CD14-positive monocyte (primary cell): ENCODE measurements around the gene GLI3. TPM values are rescaled to one million over a fixed set of nuclear protein-coding genes. Genes with fewer than 3 reads are reported as not detected.
A peak's percentile ranks its signal among the peaks of the same experiment; 100 is the strongest.

Experiments used
- DNase-seq, 3 donors: peaks; one replicate each; pipeline ENCODE4 v3.0.0-alpha.2; 2011 to 2022
- H2AFZ ChIP-seq: 2 replicates; pipeline ENCODE4 v1.6.0; 2012; ENCODE audit warnings: mild to moderate bottlenecking, low read depth, low read length, inconsistent platforms; ENCODE audit not compliant: insufficient read depth, poor library complexity, severe bottlenecking
- H3K27ac ChIP-seq, 2 donors: 1 replicate in 1 of 2; 2 replicates in 1 of 2; pipeline ENCODE4 v1.5.1; 2012 to 2013; ENCODE audit warnings: low read length in 2 of 2, control low read depth in 1 of 2, inconsistent platforms in 1 of 2, low read depth in 1 of 2, mild to moderate bottlenecking in 1 of 2
- H3K27me3 ChIP-seq, 2 donors: one replicate each; pipeline versions ENCODE4 v1.6.0 to v1.6.1; 2011 to 2013; ENCODE audit warnings: low read length in 2 of 2; ENCODE audit not compliant: control insufficient read depth in 2 of 2, insufficient read depth in 2 of 2
- H3K36me3 ChIP-seq, 2 donors: replicated peaks in 1 of 2; 1 replicate in 1 of 2; 2 replicates in 1 of 2; pipeline versions ENCODE4 v1.5.1 to v1.6.1; 2012 to 2013; ENCODE audit warnings: low read length in 2 of 2, control low read depth in 1 of 2, inconsistent platforms in 1 of 2, mild to moderate bottlenecking in 1 of 2; ENCODE audit not compliant: insufficient read depth in 2 of 2, control insufficient read depth in 1 of 2
- H3K4me1 ChIP-seq, 2 donors: 1 replicate in 1 of 2; 2 replicates in 1 of 2; pipeline versions ENCODE4 v1.5.1 to v1.6.1; 2012 to 2013; ENCODE audit warnings: low read length in 2 of 2, control low read depth in 1 of 2, inconsistent platforms in 1 of 2, mild to moderate bottlenecking in 1 of 2, moderate library complexity in 1 of 2; ENCODE audit not compliant: insufficient read depth in 2 of 2, control insufficient read depth in 1 of 2
- H3K4me2 ChIP-seq: replicated peaks from 2 replicates; pipeline ENCODE3; 2012; ENCODE audit warnings: low read length, moderate library complexity, mild to moderate bottlenecking; ENCODE audit not compliant: poor library complexity, severe bottlenecking; ENCODE audit errors: extremely low read depth
- H3K4me3 ChIP-seq, 3 experiments: fragments of 200-600 bp in 1 of 3; sonication (generic) in 1 of 3; replicated peaks in 1 of 3; 1 replicate in 2 of 3; 2 replicates in 1 of 3; pipeline ENCODE4 v1.5.1; 2011 to 2013; ENCODE audit warnings: low read length in 3 of 3, mild to moderate bottlenecking in 3 of 3, control low read depth in 2 of 3, low read depth in 2 of 3, inconsistent platforms in 1 of 3, moderate library complexity in 1 of 3
- H3K79me2 ChIP-seq: 2 replicates; pipeline ENCODE4 v1.6.0; 2012; ENCODE audit warnings: mild to moderate bottlenecking, control low read depth, inconsistent platforms, low read length, moderate library complexity; ENCODE audit not compliant: insufficient read depth
- H3K9ac ChIP-seq: 2 replicates; pipeline ENCODE4 v1.6.0; 2017; ENCODE audit warnings: low read length, mild to moderate bottlenecking; ENCODE audit not compliant: insufficient read depth, poor library complexity, severe bottlenecking
- H3K9me3 ChIP-seq, 2 donors: replicated peaks in 1 of 2; 1 replicate in 1 of 2; 2 replicates in 1 of 2; pipeline versions ENCODE4 v1.5.1 to v1.6.1; 2012 to 2013; ENCODE audit warnings: low read length in 2 of 2, control low read depth in 1 of 2; ENCODE audit not compliant: control insufficient read depth in 1 of 2, insufficient read depth in 1 of 2
- H4K20me1 ChIP-seq: 2 replicates; pipeline ENCODE4 v1.6.0; 2012; ENCODE audit warnings: mild to moderate bottlenecking, low read length, control low read depth, moderate library complexity; ENCODE audit not compliant: insufficient read depth
- H3K27ac Mint-ChIP-seq, 7 donors: one replicate each; pipeline ENCODE4 v1.8.0; 2020; ENCODE audit warnings: mild to moderate bottlenecking in 7 of 7, mixed read lengths in 7 of 7, moderate library complexity in 6 of 7, inconsistent platforms in 2 of 7
- H3K27me3 Mint-ChIP-seq, 3 donors: one replicate each; pipeline ENCODE4 v1.8.0; 2021 to 2022; ENCODE audit warnings: low read depth in 3 of 3, mild to moderate bottlenecking in 3 of 3, mixed read lengths in 3 of 3, moderate library complexity in 3 of 3, inconsistent platforms in 1 of 3
- H3K36me3 Mint-ChIP-seq, 2 donors: one replicate each; pipeline ENCODE4 v1.8.0; 2020; ENCODE audit warnings: mixed read lengths in 2 of 2, inconsistent platforms in 1 of 2, mild to moderate bottlenecking in 1 of 2
- H3K4me1 Mint-ChIP-seq: one replicate; pipeline ENCODE4 v1.8.0; 2020; ENCODE audit warnings: mild to moderate bottlenecking, mixed read lengths
- H3K4me3 Mint-ChIP-seq, 2 donors: one replicate each; pipeline ENCODE4 v1.8.0; 2020; ENCODE audit warnings: mild to moderate bottlenecking in 2 of 2, mixed read lengths in 2 of 2, moderate library complexity in 1 of 2
- H3K9me3 Mint-ChIP-seq, 7 donors: one replicate each; pipeline ENCODE4 v1.8.0; 2020 to 2022; ENCODE audit warnings: mixed read lengths in 7 of 7, mild to moderate bottlenecking in 6 of 7, moderate library complexity in 6 of 7, inconsistent platforms in 2 of 7
- CTCF ChIP-seq: fragments of 200-600 bp; IDR thresholded peaks from one replicate; pipeline ENCODE4 v1.8.0; 2022; ENCODE audit warnings: antibody characterized with exemption, mild to moderate bottlenecking
- WGBS: methylation state at CpG from one replicate; pipeline ENCODE4 v1.1.5; 2013; ENCODE audit warnings: missing lambda C conversion rate; ENCODE audit not compliant: insufficient coverage; 5-methylcytosine and 5-hydroxymethylcytosine counted together
- intact Hi-C, 2 donors: fragments of 100-400 bp; cut with micrococcal nuclease; formaldehyde crosslinking; loops; one replicate each; pipeline versions ENCODE4 v1.15.0 to v1.15.1; 2023
- polyA plus RNA-seq, 3 donors: library from polyadenylated mRNA; depleted of rRNA in 1 of 3; unstranded in 2 of 3; stranded (reverse) in 1 of 3; fragments of 300-500 nt in 2 of 3; fragments of >200 nt in 1 of 3; fragmentation: Illumina TruSeq in 2 of 3; gene quantifications; 1 replicate in 2 of 3; 2 replicates in 1 of 3; pipeline ENCODE4 v1.2.3, GENCODE V29; 2012 to 2021

The GLI3 gene
- polyA plus RNA-seq, 3 donors: not detected

DNA sequence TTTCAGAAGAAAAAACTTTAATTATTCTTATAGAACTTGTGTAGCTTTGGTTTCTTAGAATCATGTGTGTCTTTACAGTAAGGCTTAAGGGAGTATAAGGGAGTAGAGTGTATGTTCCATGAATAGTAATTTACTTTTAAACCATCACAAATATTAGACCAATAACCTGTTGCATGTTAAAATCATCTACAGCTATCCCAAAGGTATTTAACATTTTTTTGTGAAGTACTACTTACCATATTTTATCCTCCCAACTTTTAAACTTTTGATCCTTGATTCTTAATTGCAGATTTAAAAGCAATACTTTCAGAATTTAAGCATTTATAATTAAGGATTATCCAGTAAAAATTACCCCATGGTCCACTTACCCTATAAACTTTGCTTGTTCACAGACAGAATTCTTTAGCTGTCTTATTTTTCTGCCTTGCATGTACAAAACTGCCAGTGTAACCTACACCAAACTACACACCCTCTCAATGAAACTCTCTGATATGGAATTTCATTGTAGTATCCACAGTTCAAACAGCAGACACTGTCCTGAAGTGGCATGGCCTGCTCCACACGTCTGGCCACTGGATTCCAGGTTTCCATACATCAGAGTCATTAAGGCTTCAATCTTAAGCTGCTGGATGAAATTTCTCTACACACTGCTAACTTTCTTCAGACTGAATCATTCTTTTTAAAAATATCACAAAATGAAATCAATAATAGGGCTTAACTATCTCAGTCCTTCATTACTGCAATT is 5.8 kb downstream of the GLI3 start:
- H4K20me1 ChIP-seq: no peaks in the 10 kb centered on the region
- no peak overlapping the region for H2AFZ ChIP-seq
- H3K9ac ChIP-seq: no peak overlapping the region
- no peaks in the 10 kb centered on the region for H3K36me3 ChIP-seq
- H3K4me2 ChIP-seq: no peak overlapping the region
- intact Hi-C loops: no loop called here
- H3K27ac Mint-ChIP-seq: peak overlapping the region in 1 of 7 donors; percentile 66
- H3K4me3 Mint-ChIP-seq: no peak overlapping the region
- peaks cover 67 to 93% (median 82%) of the 10 kb centered on the region in 3 donors for H3K27me3 Mint-ChIP-seq
- WGBS: 100% methylated on average over 1 of the region's 1 CpG
- no peak overlapping the region for H3K4me3 ChIP-seq
- no peak for DNase-seq
- no peaks in the 10 kb centered on the region for H3K79me2 ChIP-seq
- TF ChIP-seq CTCF: no peak
- H3K4me1 ChIP-seq: peaks cover 6 to 10% of the 10 kb centered on the region in 2 donors
- no peak overlapping the region for H3K27ac ChIP-seq
- peaks cover 0 to 2% of the 10 kb centered on the region in 2 donors for H3K36me3 Mint-ChIP-seq
- H3K4me1 Mint-ChIP-seq: peaks cover 9% of the 10 kb centered on the region
- H3K9me3 ChIP-seq: peaks cover 0 to 17% of the 10 kb centered on the region in 2 donors
- H3K9me3 Mint-ChIP-seq: peaks cover 0 to 4% (median 2%) of the 10 kb centered on the region in 7 donors
- H3K27me3 ChIP-seq: peaks cover 90 to 96% of the 10 kb centered on the region in 2 donors

DNA sequence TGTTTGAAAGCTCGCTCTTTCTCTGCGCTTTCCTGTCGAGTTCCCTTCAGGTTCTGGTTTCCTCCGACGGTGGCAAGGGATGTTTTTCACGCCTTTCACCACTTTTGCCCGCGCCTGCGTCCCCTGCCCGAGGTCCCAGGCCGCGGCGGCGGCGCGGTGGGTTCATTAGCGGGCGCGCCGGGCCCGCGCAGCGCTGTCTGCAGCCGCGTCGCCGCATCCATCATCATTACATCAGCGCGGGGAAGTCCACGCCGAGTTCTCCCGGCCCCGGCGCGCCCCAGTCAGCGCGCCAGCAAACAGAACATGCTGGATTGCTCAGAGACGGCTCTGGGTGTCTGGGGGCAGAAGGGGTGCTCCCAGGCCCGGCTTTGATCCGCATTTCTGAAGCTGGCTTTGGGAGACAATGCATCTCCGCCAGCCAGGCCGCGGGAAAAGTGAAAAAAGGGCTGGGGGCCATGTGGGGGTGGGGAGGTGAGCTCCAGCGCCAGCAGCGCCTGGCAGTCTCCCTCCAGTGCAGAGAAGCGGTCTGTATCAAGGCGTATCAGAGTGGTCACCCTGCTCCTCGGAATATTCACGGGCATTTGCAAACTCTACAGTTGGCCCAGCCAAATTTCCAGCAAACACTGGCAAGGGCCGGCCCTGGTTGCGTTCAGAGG is 8.9 kb downstream of the GLI3 start:
- no peak overlapping the region for H3K9ac ChIP-seq
- no peaks in the 10 kb centered on the region for H3K36me3 ChIP-seq
- H3K36me3 Mint-ChIP-seq: no peaks in the 10 kb centered on the region
- H3K79me2 ChIP-seq: no peaks in the 10 kb centered on the region
- peak overlapping the region in 1 of 2 donors; percentile 73 for H3K4me3 Mint-ChIP-seq
- no peak overlapping the region for H3K27ac Mint-ChIP-seq
- peaks cover 65 to 82% of the 10 kb centered on the region in 2 donors for H3K27me3 ChIP-seq
- no peak overlapping the region for H3K27ac ChIP-seq
- H3K4me1 Mint-ChIP-seq: peaks cover 3% of the 10 kb centered on the region
- H3K9me3 ChIP-seq: peaks cover 0 to 12% of the 10 kb centered on the region in 2 donors
- no peaks in the 10 kb centered on the region for H4K20me1 ChIP-seq
- H3K27me3 Mint-ChIP-seq: peaks cover 52 to 83% (median 63%) of the 10 kb centered on the region in 3 donors
- peaks cover 0 to 6% (median 0%) of the 10 kb centered on the region in 7 donors for H3K9me3 Mint-ChIP-seq
- intact Hi-C loops: no loop called here
- no peak overlapping the region for H2AFZ ChIP-seq
- WGBS: 2% methylated on average over 48 of the region's 51 CpGs
- peaks cover 0 to 3% of the 10 kb centered on the region in 2 donors for H3K4me1 ChIP-seq
- H3K4me3 ChIP-seq: no peak overlapping the region
- peak overlapping the region; percentile 6 for H3K4me2 ChIP-seq
- no peak for TF ChIP-seq CTCF
- DNase-seq: no peak
